HG03460 (cell line): Measurements from ENCODE around the gene GALNT9.
"Not testable (repeated sequence)": the region's sequence is repeated elsewhere in the genome, so short reads cannot be mapped to it uniquely, and the experiment has no call there.

Source experiments
- ATAC-seq: cut with Tn5 transposase; IDR thresholded peaks from one replicate; pipeline ENCODE4 v1.9.1; 2021; ENCODE audit not compliant: unreplicated experiment

The GALNT9 gene

DNA sequence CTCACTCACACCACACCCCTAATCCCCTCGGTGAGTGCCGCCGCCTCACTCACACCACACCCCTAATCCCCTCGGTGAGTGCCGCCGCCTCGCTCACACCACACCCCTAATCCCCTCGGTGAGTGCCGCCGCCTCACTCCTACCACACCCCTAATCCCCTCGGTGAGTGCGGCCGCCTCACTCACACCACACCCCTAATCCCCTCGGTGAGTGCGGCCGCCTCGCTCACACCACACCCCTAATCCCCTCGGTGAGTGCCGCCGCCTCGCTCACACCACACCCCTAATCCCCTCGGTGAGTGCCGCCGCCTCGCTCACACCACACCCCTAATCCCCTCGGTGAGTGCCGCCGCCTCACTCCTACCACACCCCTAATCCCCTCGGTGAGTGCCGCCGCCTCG lies 179.9 kb downstream of the GALNT9 start:
- ATAC-seq, result not testable (repeated sequence)

DNA sequence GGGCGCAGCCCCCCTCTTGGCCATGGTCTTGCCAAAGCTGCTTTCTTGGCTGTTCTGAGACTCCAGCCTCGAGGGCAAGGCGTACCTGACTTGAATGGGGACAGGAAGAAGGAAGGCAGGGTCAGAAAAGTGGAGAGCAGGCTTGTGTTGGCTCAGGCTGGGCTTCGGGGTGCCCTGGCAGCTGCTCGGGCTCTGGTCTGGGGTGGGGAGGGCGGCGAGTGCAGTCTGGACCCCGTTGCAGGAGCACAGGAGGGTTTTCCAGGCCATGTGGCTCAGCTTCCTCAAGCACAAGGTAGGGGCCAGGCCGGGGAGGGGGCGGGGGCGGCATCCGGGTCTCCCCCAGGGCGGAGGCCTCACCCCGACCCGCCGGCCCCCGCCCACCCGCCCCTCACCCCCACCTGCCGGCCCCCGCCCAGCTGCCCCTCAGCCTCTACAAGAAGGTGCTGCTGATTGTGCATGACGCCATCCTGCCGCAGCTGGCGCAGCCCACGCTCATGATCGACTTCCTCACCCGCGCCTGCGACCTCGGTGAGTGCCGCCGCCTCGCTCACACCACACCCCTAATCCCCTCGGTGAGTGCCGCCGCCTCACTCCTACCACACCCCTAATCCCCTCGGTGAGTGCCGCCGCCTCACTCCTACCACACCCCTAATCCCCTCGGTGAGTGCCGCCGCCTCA lies 180.9 kb downstream of the GALNT9 start:
- no peak for ATAC-seq

DNA sequence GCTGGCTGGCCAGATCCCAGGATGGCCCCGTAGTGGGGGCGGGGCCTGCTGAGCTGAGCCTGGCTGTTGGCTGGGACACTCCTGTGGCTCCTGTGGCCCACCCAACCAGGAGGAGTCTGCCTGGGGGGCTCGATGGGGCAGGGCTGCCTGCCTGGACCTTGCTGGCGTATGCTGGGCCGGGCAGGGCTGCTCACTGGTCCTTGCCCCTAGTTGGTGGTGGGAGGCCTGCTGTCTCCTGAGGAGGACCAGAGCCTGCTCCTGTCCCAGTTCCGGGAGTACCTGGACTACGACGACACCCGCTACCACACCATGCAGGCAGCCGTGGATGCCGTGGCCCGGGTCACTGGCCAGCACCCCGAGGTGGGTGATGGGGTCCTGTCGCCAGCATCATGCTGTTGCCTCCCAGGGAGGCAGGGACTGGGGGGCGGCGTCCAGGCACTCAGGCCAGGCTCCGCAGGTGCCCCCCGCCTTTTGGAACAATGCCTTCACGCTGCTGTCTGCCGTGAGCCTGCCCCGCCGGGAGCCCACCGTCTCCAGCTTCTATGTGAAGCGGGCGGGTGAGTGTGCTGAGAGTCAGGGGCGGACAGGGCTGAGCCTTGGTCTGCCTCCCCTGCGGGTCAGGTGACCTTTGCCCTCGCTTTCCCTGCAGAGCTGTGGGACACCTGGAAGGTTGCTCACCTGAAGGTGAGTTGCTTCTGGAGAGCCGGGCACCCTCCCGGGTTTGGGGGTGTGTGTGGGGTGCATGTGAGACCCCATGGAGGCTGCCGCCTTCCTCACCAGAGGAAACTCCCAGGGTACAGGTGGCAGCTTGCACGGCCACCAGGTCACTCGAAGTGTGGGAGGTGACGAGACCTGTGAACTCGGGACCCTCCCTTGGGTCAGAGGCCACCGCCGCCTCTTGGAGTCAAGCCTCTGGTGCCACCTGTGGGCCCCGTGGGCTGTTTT lies 181.7 kb downstream of the GALNT9 start:
- ATAC-seq, result no peak

DNA sequence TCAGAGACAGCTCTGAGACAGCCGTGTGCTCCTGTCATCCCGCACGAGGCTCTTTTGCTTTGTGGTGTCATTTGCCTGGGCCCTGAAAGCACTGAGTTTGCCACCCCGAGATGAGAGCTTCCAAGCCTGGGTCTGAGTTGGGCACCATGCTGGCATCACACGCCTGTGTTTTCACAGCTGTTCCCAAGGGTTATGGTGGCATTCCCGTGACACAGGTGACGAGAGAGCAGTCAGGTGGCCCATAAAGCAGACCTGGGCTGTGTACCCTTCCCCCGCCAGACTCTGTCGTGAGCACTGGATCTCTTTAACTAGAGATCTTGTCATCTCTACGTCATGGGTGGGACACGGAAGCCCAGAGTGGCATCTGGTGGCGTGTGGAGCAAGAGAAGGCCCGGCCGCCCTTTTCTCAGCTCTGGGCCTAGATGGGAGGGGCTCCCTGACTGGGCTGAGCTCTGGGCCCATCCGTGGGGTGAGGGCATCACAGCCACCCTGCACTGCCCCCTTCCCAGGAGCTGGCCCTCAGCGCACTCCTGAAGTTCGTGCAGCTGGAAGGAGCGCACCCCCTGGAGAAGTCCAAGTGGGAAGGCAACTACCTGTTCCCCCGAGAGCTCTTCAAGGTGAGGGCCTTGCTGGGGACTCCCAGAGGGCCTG lies 182.5 kb downstream of the GALNT9 start:
- ATAC-seq, result no peak
